Osteocyte (in vitro differentiated cells): ENCODE measurements around the gene IMMP2L. TPM values are rescaled to one million over a fixed set of nuclear protein-coding genes. Genes with fewer than 3 reads are reported as not detected.

Experiments
- DNase-seq: peaks from one replicate; pipeline ENCODE4 v3.0.0; 2021; ENCODE audit warnings: mixed read lengths; ENCODE audit not compliant: unreplicated experiment; ENCODE audit errors: extremely low spot score
- H3K27ac Mint-ChIP-seq: one replicate; pipeline ENCODE4 v1.8.0; 2021; ENCODE audit warnings: mild to moderate bottlenecking, mixed read lengths; ENCODE audit not compliant: unreplicated experiment
- H3K27me3 Mint-ChIP-seq: one replicate; pipeline ENCODE4 v1.8.0; 2021; ENCODE audit warnings: mixed read lengths; ENCODE audit not compliant: unreplicated experiment
- H3K36me3 Mint-ChIP-seq: one replicate; pipeline ENCODE4 v1.8.0; 2021; ENCODE audit warnings: mixed read lengths; ENCODE audit not compliant: unreplicated experiment
- H3K4me1 Mint-ChIP-seq: one replicate; pipeline ENCODE4 v1.8.0; 2021; ENCODE audit warnings: mixed read lengths; ENCODE audit not compliant: unreplicated experiment
- H3K4me3 Mint-ChIP-seq: one replicate; pipeline ENCODE4 v1.8.0; 2021; ENCODE audit warnings: mild to moderate bottlenecking, moderate library complexity, mixed read lengths; ENCODE audit not compliant: unreplicated experiment
- H3K9me3 Mint-ChIP-seq: one replicate; pipeline ENCODE4 v1.8.0; 2021; ENCODE audit warnings: mixed read lengths; ENCODE audit not compliant: unreplicated experiment
- total RNA-seq: library from RNA; stranded (reverse); gene quantifications from 2 replicates; pipeline ENCODE4 v1.2.1, GENCODE V29; 2021
- TF ChIP-seq, protein P1 (sequence below): fragments of 200-600 bp; sonication (generic); IDR thresholded peaks from 2 replicates; pipeline ENCODE4 v1.5.0; 2021; ENCODE audit warnings: antibody characterized with exemption, mild to moderate bottlenecking, moderate library complexity

The IMMP2L gene
- total RNA-seq, 1 donor from 2014 or later = 15.6 TPM

DNA sequence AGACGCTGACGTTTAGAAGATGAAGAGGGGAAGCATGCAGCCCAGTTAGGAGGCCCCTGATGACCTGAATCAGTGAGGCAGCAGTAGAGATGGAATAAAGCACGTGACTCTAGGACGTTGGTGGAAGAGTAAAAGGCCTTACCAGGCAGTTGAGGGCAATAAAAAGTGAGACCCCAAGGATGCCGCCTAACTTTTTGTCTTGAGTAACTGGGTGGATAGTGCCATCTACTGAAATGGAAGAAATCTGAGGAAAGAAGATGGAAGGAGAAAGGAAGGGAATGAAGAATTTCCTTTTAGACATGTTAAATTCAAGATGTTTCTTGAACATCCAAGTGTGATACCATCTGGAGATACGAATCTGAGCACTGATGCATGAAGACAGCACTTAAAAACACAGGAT lies 691.4 kb downstream of the IMMP2L start:
- DNase-seq = no peak
- H3K4me1 Mint-ChIP-seq = peaks cover 5% of the 10 kb centered on the region
- no peaks in the 10 kb centered on the region for H3K9me3 Mint-ChIP-seq
- H3K36me3 Mint-ChIP-seq = no peaks in the 10 kb centered on the region
- no peak overlapping the region for H3K4me3 Mint-ChIP-seq
- no peak overlapping the region for H3K27ac Mint-ChIP-seq
- no peaks in the 10 kb centered on the region for H3K27me3 Mint-ChIP-seq
- TF ChIP-seq, protein P1, sequence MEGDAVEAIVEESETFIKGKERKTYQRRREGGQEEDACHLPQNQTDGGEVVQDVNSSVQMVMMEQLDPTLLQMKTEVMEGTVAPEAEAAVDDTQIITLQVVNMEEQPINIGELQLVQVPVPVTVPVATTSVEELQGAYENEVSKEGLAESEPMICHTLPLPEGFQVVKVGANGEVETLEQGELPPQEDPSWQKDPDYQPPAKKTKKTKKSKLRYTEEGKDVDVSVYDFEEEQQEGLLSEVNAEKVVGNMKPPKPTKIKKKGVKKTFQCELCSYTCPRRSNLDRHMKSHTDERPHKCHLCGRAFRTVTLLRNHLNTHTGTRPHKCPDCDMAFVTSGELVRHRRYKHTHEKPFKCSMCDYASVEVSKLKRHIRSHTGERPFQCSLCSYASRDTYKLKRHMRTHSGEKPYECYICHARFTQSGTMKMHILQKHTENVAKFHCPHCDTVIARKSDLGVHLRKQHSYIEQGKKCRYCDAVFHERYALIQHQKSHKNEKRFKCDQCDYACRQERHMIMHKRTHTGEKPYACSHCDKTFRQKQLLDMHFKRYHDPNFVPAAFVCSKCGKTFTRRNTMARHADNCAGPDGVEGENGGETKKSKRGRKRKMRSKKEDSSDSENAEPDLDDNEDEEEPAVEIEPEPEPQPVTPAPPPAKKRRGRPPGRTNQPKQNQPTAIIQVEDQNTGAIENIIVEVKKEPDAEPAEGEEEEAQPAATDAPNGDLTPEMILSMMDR = no peak

DNA sequence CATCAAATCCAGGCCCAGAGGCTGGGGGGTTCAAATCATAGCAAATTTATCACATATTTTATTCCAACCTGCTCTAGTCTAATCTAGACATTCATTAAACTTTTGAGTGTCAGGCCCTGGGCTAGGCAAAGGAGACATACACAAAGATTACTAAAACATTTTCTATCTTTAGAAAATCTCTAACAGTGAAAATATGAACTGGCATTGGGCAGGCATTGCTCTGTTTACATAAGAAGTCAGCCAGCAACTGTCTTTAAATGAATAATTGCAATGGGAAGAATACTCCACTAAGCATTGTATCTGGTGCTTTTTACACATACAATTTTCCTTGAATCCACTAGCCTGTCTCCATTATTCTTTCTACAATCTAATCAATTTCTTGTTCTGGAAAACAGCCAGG lies 693.8 kb downstream of the IMMP2L start:
- no peaks in the 10 kb centered on the region for H3K36me3 Mint-ChIP-seq
- TF ChIP-seq, protein P1 = no peak
- peaks cover 5% of the 10 kb centered on the region for H3K4me1 Mint-ChIP-seq
- no peak overlapping the region for H3K27ac Mint-ChIP-seq
- no peak overlapping the region for H3K4me3 Mint-ChIP-seq
- no peak for DNase-seq
- H3K9me3 Mint-ChIP-seq = no peaks in the 10 kb centered on the region
- no peaks in the 10 kb centered on the region for H3K27me3 Mint-ChIP-seq

DNA sequence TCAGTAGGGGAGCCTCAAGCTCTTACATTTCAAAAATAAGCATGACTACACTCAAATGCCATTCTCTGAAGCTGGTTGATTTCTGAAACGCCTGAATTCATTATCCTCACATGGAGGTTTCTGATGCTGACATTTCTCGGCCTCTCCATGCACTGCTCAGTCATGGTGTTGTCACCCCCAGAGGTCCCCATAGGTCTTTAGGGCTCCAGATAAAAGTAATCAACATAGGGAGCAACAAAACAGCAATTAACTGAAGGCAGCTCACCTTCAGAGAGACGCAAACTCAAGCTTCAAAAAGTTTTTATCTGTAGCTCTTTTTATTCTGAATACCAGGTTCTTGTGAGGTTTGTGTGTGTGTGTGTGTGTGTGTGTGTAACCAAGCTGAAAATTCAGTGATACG lies 694.5 kb downstream of the IMMP2L start:
- H3K9me3 Mint-ChIP-seq = no peaks in the 10 kb centered on the region
- H3K27me3 Mint-ChIP-seq = no peaks in the 10 kb centered on the region
- no peaks in the 10 kb centered on the region for H3K36me3 Mint-ChIP-seq
- no peak for DNase-seq
- peaks cover 5% of the 10 kb centered on the region for H3K4me1 Mint-ChIP-seq
- no peak overlapping the region for H3K27ac Mint-ChIP-seq
- TF ChIP-seq, protein P1 = no peak
- H3K4me3 Mint-ChIP-seq = no peak overlapping the region

DNA sequence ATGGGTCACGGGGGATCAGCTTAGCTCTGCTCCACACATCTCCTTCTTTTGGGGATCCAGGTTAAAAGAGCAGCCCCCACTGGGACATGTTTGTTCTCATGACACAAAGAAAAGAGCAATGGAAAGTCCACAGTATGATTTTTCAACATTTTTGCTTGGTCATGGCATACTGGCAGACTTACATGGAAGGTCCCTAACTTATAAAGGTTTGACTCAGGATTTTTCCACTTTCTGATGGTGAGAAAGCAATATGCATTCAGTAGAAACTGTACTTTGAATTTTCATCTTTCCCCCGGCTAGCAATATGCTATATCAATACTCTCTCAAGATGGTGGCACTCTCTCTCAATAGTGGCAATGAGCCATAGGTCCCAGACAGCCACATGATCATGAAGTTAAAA lies 699.0 kb downstream of the IMMP2L start:
- TF ChIP-seq, protein P1 = no peak
- DNase-seq = no peak
- Mint-ChIP-seq H3K27me3 (no peaks in the 10 kb centered on the region), H3K4me3 (no peak overlapping the region), H3K9me3 (no peaks in the 10 kb centered on the region), H3K27ac (no peak overlapping the region), H3K36me3 (no peaks in the 10 kb centered on the region), H3K4me1 (peaks cover under 1% of the 10 kb centered on the region)

DNA sequence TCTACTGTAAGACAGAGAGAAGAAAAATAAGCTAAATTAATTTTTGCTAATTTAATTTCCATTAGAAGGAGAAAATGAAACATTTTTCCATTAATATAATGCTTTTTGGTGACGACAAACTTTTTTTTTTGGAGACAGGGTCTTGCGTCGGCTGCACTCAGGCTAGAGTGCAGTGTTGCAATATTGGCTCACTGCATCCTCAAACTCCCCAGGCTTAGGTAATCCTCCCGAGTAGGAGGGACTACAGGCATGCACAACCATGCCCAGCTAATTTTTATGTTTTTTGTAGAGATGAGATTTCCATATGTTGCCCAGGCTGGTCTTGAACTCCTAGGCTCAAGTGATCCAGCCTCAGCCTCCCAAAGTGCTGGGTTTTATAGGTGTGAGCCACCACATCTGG lies 701.1 kb downstream of the IMMP2L start:
- no peak overlapping the region for H3K4me3 Mint-ChIP-seq
- no peaks in the 10 kb centered on the region for H3K9me3 Mint-ChIP-seq
- TF ChIP-seq, protein P1 = no peak
- H3K27ac Mint-ChIP-seq = no peak overlapping the region
- no peaks in the 10 kb centered on the region for H3K27me3 Mint-ChIP-seq
- DNase-seq = no peak
- H3K4me1 Mint-ChIP-seq = no peaks in the 10 kb centered on the region
- no peaks in the 10 kb centered on the region for H3K36me3 Mint-ChIP-seq
